HG03103 (cell line): Measurements from ENCODE around the gene PKIG.

Experiments used
- ATAC-seq: cut with Tn5 transposase; IDR thresholded peaks from one replicate; pipeline ENCODE4 v1.9.1; 2021; ENCODE audit warnings: low read depth; ENCODE audit not compliant: unreplicated experiment

The PKIG gene

GRCh38 chr20:44594730-44595129 is 12.4 kb downstream of the PKIG start:
- ATAC-seq, result no peak

DNA sequence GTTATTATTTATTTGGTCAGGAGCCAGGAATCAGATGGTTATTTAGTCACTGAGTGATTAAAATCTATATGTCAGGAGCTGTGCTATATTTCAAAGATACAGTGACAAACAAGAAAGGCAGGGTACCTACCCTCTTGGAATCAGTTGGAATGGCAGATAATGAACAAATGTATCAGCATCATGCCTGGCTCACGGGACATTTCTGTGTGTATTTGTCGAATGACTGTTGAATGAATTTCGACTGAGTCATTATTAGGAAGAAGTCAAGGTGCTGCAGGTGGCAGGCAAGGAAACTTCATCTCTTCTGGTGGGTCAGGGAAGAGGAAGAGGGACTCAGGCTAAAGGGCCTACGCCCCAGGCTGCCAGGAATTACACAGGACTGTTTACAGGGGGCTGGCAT is 13.6 kb downstream of the PKIG start:
- ATAC-seq, result no peak

DNA sequence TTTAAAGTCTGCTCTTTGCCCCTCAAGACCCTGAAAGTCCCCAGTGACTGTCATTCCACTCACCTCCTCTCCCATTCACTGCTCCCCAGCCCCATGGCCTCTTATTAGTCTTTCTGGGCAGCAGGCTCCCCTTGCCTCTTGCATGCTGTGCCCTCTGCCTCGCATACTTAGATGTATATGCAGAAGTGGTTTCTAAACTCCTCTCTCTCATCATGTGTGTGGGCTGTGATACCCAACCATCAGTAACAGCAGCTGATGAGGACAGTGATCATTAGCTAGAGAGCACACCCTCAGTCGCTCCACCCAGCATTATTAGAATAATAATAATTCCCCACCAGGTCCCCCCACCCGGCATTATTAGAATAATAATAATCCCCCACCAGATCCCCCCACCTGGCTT is 14.5 kb downstream of the PKIG start:
- ATAC-seq, result no peak

DNA sequence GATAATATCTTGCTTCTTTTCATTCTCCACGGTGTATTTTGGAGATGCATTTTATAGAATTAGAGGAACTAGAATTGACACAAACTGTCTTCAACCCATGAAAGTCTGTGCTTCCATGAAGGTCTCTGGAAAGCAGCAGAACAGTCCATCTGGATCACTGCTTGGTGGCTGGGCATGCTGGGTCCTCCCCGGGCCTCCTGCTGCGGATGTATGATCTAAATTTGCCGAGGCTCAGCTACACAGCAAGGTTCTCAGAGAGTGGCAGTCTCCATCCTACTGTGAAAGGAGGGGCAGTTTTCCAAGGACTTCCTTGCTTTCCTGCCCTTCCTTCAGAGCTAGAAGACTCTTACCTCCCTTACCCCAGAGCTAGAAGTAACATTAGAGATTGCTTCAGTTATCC is 15.1 kb downstream of the PKIG start:
- no peak for ATAC-seq

GRCh38 chr20:44597930-44598329 is 15.6 kb downstream of the PKIG start:
- no peak for ATAC-seq

DNA sequence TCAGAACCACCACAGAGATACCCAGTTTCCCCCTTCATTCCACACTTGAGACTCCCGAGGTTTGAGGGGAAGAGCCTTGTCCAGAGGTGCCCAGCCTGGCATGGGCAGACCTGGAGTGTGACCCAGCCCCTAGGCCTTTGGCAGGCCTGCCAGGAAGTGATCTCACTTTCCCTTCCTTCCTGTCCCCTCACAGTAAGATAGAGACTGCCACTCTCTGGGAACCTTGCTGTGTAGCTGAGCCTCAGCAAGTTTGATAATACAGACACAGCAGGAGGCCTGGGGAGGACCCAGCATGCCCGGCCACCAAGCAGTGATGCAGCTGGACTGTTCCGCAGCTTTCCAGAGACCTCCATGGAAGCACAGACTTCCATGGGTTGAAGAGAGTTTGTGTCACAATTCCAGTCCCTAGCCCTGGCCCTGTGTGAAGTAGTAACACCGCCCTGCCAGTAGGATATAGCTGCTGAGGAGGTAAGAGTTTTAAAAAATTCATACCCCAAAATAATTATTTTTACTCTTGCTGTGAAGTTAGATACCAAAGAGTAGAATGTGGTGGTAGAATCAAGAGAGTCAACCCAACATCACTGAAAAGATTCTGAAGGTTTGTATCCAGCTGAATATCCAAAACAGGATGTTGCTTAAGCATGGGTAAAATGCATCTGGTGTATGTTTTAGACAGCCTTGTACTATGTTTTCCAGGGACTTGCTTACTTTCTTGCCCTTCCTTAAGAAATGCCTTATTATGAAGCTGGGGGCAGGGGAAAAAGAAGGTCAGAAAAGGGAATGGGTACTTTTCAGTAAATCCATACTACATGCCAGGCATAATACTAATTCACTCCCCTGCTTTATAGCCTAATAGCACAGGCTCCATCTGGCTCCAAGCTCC is 16.3 kb downstream of the PKIG start:
- ATAC-seq, result no peak

DNA sequence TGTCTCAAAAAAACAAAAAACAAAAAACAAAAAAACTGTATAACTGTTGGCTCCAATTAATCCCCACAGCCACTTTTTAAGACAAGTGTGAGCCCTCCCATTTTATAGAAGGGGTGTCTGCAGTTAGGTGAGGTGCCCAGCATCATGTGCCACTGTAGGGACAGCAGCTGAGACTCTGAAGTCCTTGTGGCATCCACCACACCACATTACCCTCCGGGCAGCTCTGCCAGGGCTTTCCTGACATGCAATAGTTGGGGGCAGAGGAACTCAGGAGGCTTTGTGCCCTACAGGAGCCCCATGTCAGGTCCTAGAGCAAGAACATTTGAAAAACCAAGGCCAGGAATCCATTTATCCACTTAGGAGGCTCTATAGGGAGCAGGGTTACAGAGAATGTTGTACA is 17.3 kb downstream of the PKIG start:
- no peak for ATAC-seq

DNA sequence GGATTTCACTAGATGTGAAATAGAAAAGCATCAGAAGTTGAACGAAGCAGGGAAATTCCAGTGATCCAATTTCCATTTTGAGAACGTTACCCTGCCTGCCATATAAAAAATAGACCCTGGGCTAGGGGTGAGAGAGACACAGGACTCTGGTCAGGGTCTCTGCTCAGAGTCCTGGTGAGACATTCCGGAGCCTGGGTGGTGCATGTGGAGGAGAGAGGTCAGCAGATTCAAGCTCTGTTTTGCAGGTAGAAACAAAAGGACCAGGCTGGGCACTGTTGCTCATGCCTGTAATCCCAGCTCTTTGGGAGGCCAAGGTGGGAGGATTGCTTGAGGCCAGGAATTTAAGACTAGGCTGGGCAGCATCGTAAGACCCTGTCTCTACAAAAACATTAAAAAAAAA is 17.9 kb downstream of the PKIG start:
- ATAC-seq, result no peak

- no peak for ATAC-seq
These were observed 18.4 kb downstream of the PKIG start for GRCh38 chr20:44600758-44601201.

GRCh38 chr20:44601236-44601671 is 18.9 kb downstream of the PKIG start:
- no peak for ATAC-seq

DNA sequence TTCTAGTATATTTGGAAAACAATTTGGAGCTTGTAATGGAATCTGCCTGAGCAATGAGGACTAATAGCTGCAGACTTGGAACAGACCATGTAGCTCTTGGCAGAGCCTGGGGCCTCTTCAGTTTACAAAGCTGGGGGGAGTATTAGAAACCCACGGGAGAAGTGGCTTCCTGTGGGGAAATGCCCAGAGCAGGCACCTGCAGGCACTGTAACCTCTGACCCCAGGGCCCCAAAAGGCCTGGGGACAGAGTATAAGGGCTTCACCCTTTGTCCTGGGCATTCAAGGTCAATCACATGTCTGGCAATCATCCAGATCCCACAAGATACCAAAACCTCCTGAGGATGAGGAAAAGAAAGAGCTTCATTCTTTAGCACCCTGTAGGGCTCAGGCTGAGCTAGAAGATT is 19.4 kb downstream of the PKIG start:
- ATAC-seq, result no peak

DNA sequence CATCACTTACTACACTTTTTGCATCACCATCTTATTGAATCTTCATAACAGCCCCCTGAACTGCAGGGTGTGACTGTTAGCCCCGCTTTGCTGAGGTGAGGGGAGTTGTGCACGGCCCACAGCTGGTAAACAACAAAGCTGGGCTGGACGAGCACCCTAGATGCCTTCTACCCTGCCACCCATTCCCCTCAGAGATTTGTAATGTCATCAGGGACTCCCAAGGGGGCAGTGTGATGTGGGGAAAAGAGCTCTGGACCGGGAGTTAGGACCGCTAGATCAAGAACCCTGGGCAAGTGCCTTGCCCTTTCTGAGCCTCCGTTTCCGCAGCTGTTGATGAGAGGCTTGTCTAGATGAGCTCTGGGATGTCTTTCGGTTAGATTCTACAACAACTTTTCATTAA is 20.9 kb downstream of the PKIG start:
- ATAC-seq, result no peak

- no peak for ATAC-seq
These were observed 24.5 kb downstream of the PKIG start for GRCh38 chr20:44606725-44607441.

DNA sequence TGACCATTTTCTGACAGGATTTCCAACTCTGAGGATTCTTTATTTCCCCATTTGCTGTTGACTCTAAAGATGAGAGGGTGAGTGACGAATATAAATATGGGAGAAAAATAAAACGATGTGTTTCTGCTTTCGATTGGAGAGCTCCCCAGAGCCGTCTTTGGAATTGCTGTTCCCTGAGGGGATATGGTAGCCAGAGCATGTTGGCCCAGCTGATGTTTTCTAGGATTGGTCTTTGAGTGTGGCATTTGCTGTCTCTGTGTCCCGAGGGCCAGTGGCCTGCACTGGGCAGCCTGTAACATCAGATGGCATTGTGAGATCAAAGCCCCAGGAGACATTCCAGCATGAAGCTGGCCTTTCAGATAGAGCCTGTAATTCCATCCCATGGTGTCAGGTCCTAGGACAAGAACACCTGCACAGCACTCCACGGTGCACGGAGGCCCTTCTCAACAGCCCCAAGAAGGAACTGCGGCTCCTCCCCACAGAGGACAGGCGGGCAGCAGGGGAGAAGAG is 26.7 kb downstream of the PKIG start:
- no peak for ATAC-seq

- peak; percentile 65 for ATAC-seq
These were observed 27.3 kb downstream of the PKIG start for GRCh38 chr20:44609516-44610312.

GRCh38 chr20:44610313-44610962 is 28.1 kb downstream of the PKIG start:
- no peak for ATAC-seq

- ATAC-seq, result no peak
These were observed 31.2 kb downstream of the PKIG start for GRCh38 chr20:44613575-44613974.

DNA sequence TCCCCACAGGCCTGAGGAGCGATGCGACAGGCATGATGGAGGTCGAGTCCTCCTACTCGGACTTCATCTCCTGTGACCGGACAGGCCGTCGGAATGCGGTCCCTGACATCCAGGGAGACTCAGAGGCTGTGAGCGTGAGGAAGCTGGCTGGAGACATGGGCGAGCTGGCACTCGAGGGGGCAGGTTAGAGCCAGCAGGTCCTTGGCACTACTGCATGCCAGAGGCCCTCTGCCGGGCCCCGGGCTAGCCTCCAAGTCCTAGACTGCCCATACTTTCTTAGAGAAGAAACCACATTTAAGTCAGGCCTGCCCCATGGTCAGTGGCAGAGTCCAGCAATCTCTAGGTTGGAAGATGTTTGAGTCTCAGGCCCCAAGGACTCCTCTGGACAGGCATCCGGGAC is 32.1 kb downstream of the PKIG start:
- no peak for ATAC-seq

DNA sequence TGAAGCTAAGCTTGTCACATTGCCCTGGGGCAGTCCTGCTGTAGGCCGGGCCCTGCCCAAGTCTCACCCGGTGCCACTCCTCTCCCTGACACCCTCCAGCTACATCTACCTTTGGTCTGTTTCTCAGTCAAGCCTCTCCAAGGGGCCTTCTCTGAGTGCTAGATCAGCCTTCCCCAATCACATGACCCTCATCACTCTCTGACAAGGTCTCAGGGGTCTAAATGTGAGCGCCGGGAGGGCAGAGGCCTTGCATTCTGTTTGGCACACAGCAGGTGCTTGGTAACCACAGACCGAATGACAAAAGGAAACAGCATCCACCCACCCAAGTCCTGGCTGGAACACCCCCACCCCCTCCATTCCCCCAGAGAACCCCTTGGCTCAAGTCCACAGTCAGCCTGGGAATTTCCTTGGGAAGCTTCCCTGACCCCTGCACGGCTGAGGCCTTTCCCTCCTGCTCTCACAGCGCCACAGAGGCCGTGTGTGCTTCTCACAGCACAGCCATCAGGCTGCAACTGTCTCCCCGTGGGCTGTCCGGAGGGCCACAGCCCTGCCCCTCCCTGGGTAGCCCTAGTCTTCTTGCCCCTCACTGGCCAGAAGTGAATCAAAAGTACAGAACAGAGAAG is 32.9 kb downstream of the PKIG start:
- no peak for ATAC-seq
